ENCODE results near the gene GRM7.

DNA sequence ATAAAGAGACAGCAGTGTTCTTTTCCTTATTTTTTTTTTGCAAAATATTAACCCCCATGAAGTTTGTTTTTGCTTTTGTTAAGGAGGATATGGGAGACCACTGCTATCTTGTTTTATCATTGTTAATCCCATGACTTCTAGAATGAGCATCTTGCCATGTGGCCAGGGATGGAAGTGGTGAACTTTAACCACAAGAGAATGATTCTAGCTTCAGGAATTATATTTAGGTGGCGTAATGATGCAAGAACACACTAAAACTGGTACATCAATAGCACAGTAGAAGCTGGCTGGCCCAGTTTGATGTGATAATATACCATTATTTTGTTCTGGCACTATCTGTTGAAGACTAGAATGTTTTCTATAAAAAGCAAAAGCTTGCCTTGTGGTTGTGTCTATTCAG lies 720.9 kb downstream of the GRM7 start:
- TF ChIP-seq POLR2AphosphoS5 (IDR thresholded peaks at IDR 0.05) (no peak), CTCF (IDR thresholded peaks at IDR 0.05) (no peak)

Measured in esophagus muscularis mucosa (tissue), 3 donors.